ENCODE data around the gene SLC35F3.

SLC35F3 gene

DNA sequence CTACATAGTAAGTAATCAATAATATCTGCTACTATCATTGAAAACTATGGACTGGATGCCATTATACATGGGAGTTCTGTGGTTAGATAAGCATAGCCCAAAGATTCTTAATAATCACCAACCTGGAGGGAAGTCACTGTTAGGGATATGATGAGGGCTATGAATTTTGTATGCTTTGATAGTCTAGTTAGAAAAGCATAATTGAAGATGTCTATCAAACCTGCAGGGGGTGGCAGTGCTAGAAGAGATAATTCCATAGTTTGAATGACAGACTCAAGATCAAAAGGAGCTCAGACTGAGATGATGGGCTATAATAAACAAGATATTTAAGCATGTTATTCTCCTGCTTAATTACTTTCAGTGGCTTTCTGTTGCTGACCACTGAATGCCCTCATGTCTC lies 453.4 kb downstream of the SLC35F3 start:
- Mint-ChIP-seq H3K27me3 (peaks cover 9% of the 10 kb centered on the region), H3K36me3 (ENCODE audit: low read depth) (no peaks in the 10 kb centered on the region), H3K4me3 (no peak overlapping the region), H3K4me1 (ENCODE audit: low read depth) (no peaks in the 10 kb centered on the region), H3K27ac (no peak overlapping the region), H3K9me3 (no peaks in the 10 kb centered on the region)
- intact Hi-C loops (cut with micrococcal nuclease), result no loop called here

- no peak overlapping the region for H3K27ac Mint-ChIP-seq
- H3K36me3 Mint-ChIP-seq (ENCODE audit: low read depth), result no peaks in the 10 kb centered on the region
- H3K4me1 Mint-ChIP-seq (ENCODE audit: low read depth), result no peaks in the 10 kb centered on the region
- no peaks in the 10 kb centered on the region for H3K27me3 Mint-ChIP-seq
- intact Hi-C loops (cut with micrococcal nuclease), result no loop called here
- no peak overlapping the region for H3K4me3 Mint-ChIP-seq
- no peaks in the 10 kb centered on the region for H3K9me3 Mint-ChIP-seq
Observed at GRCh38 chr1:234361102-234361603, 456.7 kb downstream of the SLC35F3 start.

DNA sequence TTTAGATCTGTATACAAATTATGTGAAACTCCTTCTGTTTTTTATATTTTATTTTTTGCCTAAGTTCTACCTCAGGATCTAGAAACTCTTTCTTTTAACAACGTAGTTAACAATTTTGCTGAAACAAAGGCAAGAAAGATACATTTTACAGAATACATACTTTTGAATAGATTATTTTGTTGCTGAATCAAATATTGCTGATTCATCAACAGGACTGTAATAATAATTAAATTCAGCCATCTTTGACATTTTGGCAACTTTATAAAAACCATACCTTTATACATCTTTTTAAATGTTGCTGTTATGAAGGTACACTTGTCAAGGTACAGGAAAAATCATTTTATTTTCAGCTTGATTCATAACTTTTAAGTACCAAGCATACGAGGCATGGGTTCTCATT lies 458.1 kb downstream of the SLC35F3 start:
- H3K27me3 Mint-ChIP-seq, result no peaks in the 10 kb centered on the region
- no peaks in the 10 kb centered on the region for H3K36me3 Mint-ChIP-seq (ENCODE audit: low read depth)
- H3K9me3 Mint-ChIP-seq, result no peaks in the 10 kb centered on the region
- intact Hi-C loops (cut with micrococcal nuclease), result no loop called here
- H3K4me1 Mint-ChIP-seq (ENCODE audit: low read depth), result no peaks in the 10 kb centered on the region
- H3K4me3 Mint-ChIP-seq, result no peak overlapping the region
- no peak overlapping the region for H3K27ac Mint-ChIP-seq

GRCh38 chr1:234368320-234369032 lies 464.0 kb downstream of the SLC35F3 start:
- Mint-ChIP-seq H3K9me3 (no peaks in the 10 kb centered on the region), H3K27me3 (no peaks in the 10 kb centered on the region), H3K4me1 (ENCODE audit: low read depth) (peaks cover 6% of the 10 kb centered on the region), H3K4me3 (no peak overlapping the region), H3K36me3 (ENCODE audit: low read depth) (peaks cover 7% of the 10 kb centered on the region), H3K27ac (no peak overlapping the region)
- intact Hi-C loops (cut with micrococcal nuclease), result no loop called here

DNA sequence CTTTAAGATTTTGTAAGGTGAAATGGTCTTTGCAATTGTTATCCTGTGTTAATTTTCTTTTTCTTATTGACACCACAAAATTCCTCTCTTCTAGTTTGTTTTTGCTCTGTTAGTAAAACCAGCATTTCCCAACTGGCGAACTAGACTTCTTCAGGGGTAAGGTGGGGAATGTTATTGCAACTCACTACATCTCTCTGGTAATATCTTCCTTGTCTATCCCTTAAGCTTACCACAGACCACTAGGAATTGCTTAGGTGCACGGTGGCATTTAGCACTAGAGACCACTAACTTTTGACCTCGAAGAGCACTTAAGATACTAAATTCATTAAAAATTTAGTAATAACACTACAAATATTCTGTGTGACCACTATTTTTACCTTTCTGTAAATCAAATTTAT lies 464.6 kb downstream of the SLC35F3 start:
- H3K27ac Mint-ChIP-seq, result no peak overlapping the region
- no peaks in the 10 kb centered on the region for H3K27me3 Mint-ChIP-seq
- no peak overlapping the region for H3K4me3 Mint-ChIP-seq
- peaks cover 11% of the 10 kb centered on the region for H3K36me3 Mint-ChIP-seq (ENCODE audit: low read depth)
- no peaks in the 10 kb centered on the region for H3K9me3 Mint-ChIP-seq
- H3K4me1 Mint-ChIP-seq (ENCODE audit: low read depth), result peaks cover 6% of the 10 kb centered on the region
- intact Hi-C loops (cut with micrococcal nuclease), result no loop called here

DNA sequence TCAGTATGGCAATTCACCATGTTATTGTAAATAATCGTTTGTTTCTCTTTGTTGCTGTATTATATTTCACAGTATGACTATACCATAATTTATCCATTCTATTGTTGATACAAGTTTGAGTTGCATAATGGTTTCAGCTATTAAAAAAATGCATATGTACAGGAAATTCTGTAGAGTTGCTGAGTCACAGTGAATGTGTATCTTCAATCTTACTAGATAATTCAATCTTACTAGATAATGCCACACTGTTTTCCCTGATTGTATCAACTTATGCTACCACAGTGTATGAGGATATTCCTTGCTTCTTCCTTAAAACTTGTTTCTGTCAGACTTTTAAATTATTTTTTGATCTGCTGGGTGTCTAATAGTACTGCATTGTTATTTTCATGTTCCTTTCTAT lies 465.3 kb downstream of the SLC35F3 start:
- Mint-ChIP-seq H3K4me1 (ENCODE audit: low read depth) (peaks cover 6% of the 10 kb centered on the region), H3K4me3 (no peak overlapping the region), H3K36me3 (ENCODE audit: low read depth) (peaks cover 11% of the 10 kb centered on the region), H3K27me3 (no peaks in the 10 kb centered on the region), H3K9me3 (no peaks in the 10 kb centered on the region), H3K27ac (no peak overlapping the region)
- intact Hi-C loops (cut with micrococcal nuclease), result loop anchor here (10.0 kb wide), 1 partner anchor 105 kb away; the partner anchor contains the start of gene TARBP1

GRCh38 chr1:234371414-234371813 lies 466.9 kb downstream of the SLC35F3 start:
- Mint-ChIP-seq H3K27ac (no peak overlapping the region), H3K27me3 (no peaks in the 10 kb centered on the region), H3K36me3 (ENCODE audit: low read depth) (peaks cover 25% of the 10 kb centered on the region), H3K4me1 (ENCODE audit: low read depth) (peaks cover 12% of the 10 kb centered on the region), H3K9me3 (no peaks in the 10 kb centered on the region), H3K4me3 (no peak overlapping the region)
- intact Hi-C loops (cut with micrococcal nuclease), result loop anchor here (10.0 kb wide), 1 partner anchor 103 kb away; the partner anchor contains the start of gene TARBP1

DNA sequence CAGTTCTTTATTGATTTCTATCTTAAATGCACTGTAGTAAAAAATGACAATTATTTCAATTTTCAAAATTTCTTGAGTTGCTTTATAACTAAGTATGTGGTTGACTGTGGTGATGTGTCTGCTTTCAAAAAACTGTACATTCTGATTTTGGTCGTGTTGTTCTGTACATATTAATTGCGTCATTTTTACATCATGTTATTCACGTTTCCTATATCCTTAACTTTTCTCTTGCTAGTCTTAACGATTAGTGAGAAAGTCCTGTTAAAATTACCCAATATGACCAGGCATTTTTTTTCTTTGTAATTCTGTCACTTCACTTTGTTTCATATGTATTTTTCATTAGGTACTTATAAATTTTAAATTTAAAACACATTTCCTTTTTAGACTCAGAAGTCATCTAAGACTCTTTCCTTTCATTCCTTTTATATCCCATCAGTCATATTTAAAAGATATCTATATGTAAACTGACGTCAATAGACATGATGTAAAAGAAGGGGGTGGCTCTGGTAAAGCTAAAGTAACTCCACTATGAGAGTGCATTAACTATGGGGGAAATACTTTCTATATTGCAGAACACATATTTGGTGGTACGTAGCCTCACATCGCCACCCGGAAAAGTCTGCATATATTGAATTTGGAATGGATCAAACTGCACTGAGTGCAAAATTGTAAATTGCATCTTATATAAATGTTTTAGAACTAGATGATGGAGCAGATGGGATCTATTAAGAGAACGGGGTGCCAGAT lies 467.7 kb downstream of the SLC35F3 start:
- Mint-ChIP-seq H3K4me1 (ENCODE audit: low read depth) (peaks cover 16% of the 10 kb centered on the region), H3K9me3 (no peaks in the 10 kb centered on the region), H3K27me3 (no peaks in the 10 kb centered on the region), H3K4me3 (peak overlapping the region; percentile 96), H3K36me3 (ENCODE audit: low read depth) (peaks cover 33% of the 10 kb centered on the region), H3K27ac (peak overlapping the region; percentile 96)
- intact Hi-C loops (cut with micrococcal nuclease), result loop anchor here (10.0 kb wide), 1 partner anchor 103 kb away; the partner anchor contains the start of gene TARBP1

GRCh38 chr1:234373064-234373958 lies 468.8 kb downstream of the SLC35F3 start, which contains the start of gene COA6:
COA6 (plus strand) TSS chr1:234373456; CDS start chr1:234373467, 11 bp downstream.
- no peaks in the 10 kb centered on the region for H3K27me3 Mint-ChIP-seq

GRCh38 chr1:234373959-234374254 lies 469.4 kb downstream of the SLC35F3 start:
- Mint-ChIP-seq H3K9me3 (peaks cover 3% of the 10 kb centered on the region), H3K4me3 (peak overlapping the region; percentile 96), H3K4me1 (ENCODE audit: low read depth) (peaks cover 16% of the 10 kb centered on the region), H3K27ac (peak overlapping the region; percentile 96), H3K36me3 (ENCODE audit: low read depth) (peaks cover 50% of the 10 kb centered on the region), H3K27me3 (no peaks in the 10 kb centered on the region)
- intact Hi-C loops (cut with micrococcal nuclease), result loop anchor here (10.0 kb wide), 1 partner anchor 101 kb away; the partner anchor contains the start of gene TARBP1

More at GRCh38 chr1:234373064-234373958, 468.8 kb downstream of the SLC35F3 start, which contains the start of gene COA6:
- intact Hi-C loops (cut with micrococcal nuclease), result loop anchor here (10.0 kb wide), 1 partner anchor 101 kb away; the partner anchor contains the start of gene TARBP1
- Mint-ChIP-seq H3K27ac (peak within 1 kb of the TSS; percentile 96), H3K4me3 (peak within 1 kb of the TSS; percentile 96), H3K9me3 (no peaks in the 10 kb centered on the region), H3K36me3 (ENCODE audit: low read depth) (peaks cover 44% of the 10 kb centered on the region), H3K4me1 (ENCODE audit: low read depth) (peaks cover 16% of the 10 kb centered on the region)

Data from dendritic cell treated with granulocyte-macrophage colony-stimulating factor and Interleukin-4, amounts not matched to agents 40 ng/mL and 50 ng/mL, for 4 days (primary cell).